Erythroblast (primary cell): ENCODE data around the gene TRIM33.

Experiments used
- GATA1 ChIP-seq: IDR thresholded peaks from 2 replicates; pipeline ENCODE4 v1.6.1; 2011; ENCODE audit warnings: low read depth, mild to moderate bottlenecking, control low read depth, low read length, moderate library complexity
- POLR2A ChIP-seq: IDR thresholded peaks from 2 replicates; pipeline ENCODE4 v1.6.1; 2011; ENCODE audit warnings: mild to moderate bottlenecking, low read length

DNA sequence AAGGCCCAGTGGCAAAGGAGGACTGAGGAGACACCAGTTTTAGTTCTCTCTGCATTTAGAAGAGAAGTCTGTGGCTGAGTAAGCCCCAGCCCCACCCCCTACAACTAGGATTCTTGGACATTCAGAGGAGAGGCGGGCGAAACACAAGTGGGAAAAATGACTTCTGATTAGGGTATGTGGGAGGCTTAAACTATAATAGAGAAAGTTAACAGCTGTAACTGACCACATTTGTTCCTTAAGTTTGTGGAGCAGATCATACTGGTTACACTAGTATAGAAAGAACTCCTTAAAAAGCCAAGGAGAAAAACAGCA lies 11.2 kb upstream of the TRIM33 start:
- TF ChIP-seq GATA1 (no peak), POLR2A (no peak)
